Erythroblast (primary cell): Measurements from ENCODE around the gene MYCN.

Experiments
- DNase-seq, 2 experiments: peaks; one replicate each; lab custom pipeline; 2025; lab: John Stamatoyannopoulos, UW
- GATA1 ChIP-seq: IDR thresholded peaks from 2 replicates; pipeline ENCODE4 v1.6.1; 2011; ENCODE audit warnings: low read depth, mild to moderate bottlenecking, control low read depth, low read length, moderate library complexity
- POLR2A ChIP-seq: IDR thresholded peaks from 2 replicates; pipeline ENCODE4 v1.6.1; 2011; ENCODE audit warnings: mild to moderate bottlenecking, low read length

The MYCN gene

DNA sequence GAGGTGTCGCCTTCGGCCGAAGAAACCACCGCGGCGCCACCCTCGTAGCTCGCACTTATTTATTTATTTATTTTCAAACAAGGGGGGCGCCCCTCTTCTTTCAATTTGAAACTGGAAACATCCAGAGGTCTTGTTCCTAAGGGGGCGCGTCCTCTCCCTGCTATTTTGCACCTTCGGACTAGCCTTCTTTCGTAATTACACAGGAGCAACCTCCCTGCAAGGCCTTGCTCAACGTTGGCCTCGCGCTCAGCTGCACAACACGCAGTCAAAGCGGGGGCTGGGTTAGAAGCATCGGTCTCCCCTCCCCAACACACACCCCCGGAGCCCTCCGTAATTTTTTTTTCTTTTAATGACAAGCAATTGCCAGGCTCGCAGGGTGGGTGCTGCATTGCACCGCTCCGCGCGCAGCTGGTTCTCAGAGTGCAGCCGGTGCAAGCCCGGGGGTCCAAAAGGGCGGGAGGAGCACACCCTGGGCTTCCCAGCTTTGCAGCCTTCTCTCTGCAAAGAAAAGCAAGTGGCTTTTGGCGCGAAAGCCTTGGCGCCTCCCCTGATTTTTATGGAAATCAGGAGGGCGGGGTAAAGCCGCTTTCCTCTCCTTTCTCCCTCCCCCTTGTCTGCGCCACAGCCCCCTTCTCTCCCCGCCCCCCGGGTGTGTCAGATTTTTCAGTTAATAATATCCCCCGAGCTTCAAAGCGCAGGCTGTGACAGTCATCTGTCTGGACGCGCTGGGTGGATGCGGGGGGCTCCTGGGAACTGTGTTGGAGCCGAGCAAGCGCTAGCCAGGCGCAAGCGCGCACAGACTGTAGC, at the start of gene MYCN:
Gene MYCN (plus strand): TSS at position 697 of the 807 bp plus-strand sequence. CDS start 1,515 bp downstream, outside the sequence.
- peak; percentile 64 to 71 for DNase-seq
- TF ChIP-seq GATA1 = no peak
- no peak for TF ChIP-seq POLR2A

GRCh38 chr2:15890936-15891905, 49.1 kb upstream of the MYCN start:
- no peak for DNase-seq
- TF ChIP-seq POLR2A (no peak), GATA1 (no peak)

- TF ChIP-seq POLR2A = no peak
- no peak for TF ChIP-seq GATA1
- DNase-seq = no peak
Observed at GRCh38 chr2:15892151-15892880, 48.0 kb upstream of the MYCN start.

- TF ChIP-seq GATA1 = no peak
- no peak for TF ChIP-seq POLR2A
- no peak for DNase-seq
Observed at GRCh38 chr2:15893085-15893484, 47.3 kb upstream of the MYCN start.

- DNase-seq = no peak
- TF ChIP-seq POLR2A (no peak), GATA1 (no peak)
Observed at GRCh38 chr2:15893689-15894480, 46.5 kb upstream of the MYCN start.

DNA sequence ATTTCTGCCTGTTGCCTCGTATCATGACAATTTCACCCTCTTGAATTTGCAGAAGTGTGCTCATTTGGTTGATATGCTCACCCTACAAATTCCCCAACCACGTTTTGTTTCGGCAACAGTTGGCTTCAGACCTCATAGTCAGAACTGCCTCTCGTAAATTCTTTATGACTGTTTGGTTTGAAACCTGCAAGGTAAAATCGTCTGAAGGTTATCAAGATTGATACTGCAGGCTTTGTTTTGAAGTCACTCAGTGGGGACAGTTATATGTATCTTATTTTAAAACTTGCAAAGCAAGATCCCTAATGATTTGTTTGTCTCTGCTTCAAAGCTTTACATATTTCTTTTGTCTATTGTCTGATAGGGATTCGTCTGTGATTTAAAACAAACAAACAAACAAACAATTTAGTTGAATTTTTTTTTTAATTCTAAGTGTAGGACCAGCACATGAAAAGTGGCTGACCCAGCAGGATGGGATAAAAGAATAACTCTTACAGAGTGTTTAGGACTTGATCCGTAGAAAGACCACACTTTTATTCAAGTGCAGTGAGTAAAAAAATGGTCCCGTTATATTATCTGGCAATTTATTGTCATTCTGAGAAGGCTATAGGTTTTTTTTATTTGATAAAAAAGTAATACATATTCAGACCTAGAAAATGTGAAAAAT, 45.7 kb upstream of the MYCN start:
- no peak for DNase-seq
- TF ChIP-seq GATA1 (no peak), POLR2A (no peak)

- DNase-seq = no peak
- TF ChIP-seq POLR2A (no peak), GATA1 (no peak)
Observed at GRCh38 chr2:15895615-15896469, 44.5 kb upstream of the MYCN start.

DNA sequence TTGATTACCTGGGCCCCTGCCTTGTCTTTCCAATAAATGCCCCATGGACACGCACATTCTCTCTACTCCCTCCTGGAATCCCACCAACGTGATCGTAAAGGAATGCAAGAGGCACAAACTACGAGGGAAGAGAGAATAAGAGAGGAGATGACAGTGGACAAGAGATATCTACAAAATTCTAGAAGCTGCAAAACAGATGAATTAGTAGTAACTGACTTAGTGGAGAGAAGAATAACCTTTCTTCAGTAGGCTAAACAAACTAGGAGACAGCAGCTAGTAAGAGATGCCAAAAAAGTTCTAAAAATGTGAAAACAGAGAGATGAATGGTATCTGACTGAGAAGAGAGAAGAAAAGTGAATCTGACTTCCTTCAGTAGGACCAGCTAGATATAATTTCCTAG, 43.5 kb upstream of the MYCN start:
- TF ChIP-seq POLR2A = no peak
- TF ChIP-seq GATA1 = no peak
- DNase-seq = no peak

DNA sequence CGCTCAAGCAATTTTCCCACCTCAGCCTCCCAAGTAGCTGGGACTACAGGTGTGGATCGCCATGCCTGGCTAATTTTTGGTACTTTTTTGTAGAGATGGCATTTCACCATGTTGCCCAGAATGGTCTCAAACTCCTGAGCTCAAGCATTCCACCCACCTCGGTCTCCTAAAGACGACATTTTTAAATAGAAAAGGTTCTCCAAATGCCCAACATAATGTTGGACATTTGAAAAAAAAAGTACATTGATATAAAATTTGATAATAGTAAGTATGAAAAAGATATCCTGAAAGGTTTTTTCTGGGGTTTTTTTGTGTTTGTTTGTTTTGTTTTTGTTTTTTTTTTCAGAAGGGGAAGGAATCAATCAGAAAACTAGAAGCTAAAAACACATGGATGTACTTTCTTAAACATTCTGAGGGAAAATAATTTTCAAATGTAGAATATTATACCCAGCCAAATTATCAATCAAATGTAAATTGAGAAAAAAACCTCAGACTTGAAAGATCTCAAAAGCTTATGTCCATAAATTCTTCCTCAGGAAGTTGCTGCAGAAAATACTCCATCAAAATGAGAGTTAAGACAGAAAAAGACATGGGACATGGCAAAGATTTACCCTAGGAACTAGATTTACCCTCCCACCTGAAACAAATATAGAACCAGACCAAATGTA, 42.8 kb upstream of the MYCN start:
- DNase-seq = no peak
- TF ChIP-seq POLR2A (no peak), GATA1 (no peak)

DNA sequence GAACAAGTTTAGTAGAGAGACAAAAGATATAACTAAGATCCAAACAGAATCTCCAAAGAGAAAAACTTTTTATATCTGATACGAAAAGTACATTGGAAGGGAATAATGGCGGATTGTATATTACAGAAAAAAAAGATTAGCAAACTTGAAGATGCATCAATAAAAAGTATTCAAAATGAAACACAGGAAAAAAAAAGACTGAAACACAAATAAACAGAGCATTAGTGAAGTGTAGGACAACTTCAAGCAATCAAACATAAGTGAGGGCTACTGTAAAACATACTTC, 41.1 kb upstream of the MYCN start:
- no peak for DNase-seq
- TF ChIP-seq POLR2A = no peak
- no peak for TF ChIP-seq GATA1
